Measurements from ENCODE around the gene FAM181A. TPM values are rescaled to one million over a fixed set of nuclear protein-coding genes. Genes with fewer than 3 reads are reported as not detected.

The FAM181A gene
- total RNA-seq, 1 donor from 2014 or later: 14.7 TPM

DNA sequence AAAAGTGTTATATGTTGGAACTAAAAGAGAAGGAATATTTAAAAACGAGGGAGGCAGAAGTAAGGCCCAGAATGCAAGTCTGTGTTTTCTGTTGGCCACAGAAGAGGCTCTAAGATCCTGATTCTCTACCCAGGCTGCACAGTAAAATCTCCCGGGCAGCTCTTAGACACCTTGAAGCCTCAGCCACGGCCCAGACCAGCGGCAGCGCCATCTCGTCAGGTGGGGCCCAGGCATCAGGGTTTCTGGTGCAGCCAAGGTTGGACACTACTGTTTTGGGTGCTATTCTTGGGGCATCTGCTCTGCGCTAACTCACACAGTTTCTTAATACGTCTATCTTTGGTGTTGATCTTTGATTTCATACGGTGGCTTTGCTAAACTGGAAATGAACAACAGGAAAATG lies 16.8 kb downstream of the FAM181A start:
- Mint-ChIP-seq H3K4me1 (peaks cover 14% of the 10 kb centered on the region), H3K9me3 (no peaks in the 10 kb centered on the region), H3K27ac (ENCODE audit: unreplicated experiment) (no peak overlapping the region), H3K36me3 (ENCODE audit: low read depth) (no peaks in the 10 kb centered on the region), H3K4me3 (no peak overlapping the region), H3K27me3 (ENCODE audit: low read depth) (peaks cover 14% of the 10 kb centered on the region)
- no peak for DNase-seq (ENCODE audit: low read depth, low spot score)
- TF ChIP-seq, protein P1, sequence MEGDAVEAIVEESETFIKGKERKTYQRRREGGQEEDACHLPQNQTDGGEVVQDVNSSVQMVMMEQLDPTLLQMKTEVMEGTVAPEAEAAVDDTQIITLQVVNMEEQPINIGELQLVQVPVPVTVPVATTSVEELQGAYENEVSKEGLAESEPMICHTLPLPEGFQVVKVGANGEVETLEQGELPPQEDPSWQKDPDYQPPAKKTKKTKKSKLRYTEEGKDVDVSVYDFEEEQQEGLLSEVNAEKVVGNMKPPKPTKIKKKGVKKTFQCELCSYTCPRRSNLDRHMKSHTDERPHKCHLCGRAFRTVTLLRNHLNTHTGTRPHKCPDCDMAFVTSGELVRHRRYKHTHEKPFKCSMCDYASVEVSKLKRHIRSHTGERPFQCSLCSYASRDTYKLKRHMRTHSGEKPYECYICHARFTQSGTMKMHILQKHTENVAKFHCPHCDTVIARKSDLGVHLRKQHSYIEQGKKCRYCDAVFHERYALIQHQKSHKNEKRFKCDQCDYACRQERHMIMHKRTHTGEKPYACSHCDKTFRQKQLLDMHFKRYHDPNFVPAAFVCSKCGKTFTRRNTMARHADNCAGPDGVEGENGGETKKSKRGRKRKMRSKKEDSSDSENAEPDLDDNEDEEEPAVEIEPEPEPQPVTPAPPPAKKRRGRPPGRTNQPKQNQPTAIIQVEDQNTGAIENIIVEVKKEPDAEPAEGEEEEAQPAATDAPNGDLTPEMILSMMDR (conservative IDR thresholded peaks at IDR 0.05): no peak

DNA sequence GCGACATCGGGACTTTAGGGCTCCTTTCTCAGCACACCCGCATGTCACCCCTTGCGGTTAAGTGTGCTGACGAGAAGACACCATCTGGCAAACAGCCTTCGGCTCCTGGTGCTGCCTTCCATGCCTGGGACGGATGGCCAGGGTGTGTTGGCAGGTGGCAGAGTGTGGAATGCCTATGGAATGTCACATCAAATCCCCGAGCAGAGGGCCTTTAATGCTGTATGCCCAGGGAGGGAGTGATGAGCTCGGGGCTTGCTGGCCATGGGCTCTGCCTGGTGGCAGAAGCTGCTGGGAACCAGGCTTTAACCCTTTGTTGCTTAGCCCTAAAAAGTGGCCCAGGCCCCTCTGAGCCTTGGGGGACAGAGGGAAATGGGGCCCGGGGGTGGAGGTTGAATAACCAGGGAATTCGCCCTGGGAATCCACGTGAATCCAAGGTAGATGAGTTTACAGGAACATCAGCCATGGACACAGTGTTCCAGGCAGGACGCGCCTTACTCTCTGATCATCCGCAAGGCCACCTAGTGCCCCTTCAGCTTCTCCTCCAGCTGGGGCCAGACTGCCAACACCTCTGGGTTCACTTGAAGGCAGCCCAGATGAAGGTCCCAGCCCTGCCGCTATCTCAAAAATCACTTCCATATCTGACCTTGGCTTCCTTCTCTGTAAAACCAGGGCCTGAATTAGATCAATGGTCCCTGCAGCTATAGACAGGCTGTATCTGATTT lies 17.4 kb downstream of the FAM181A start:
- no peak for DNase-seq (ENCODE audit: low read depth, low spot score)
- no peak overlapping the region for H3K27ac Mint-ChIP-seq (ENCODE audit: unreplicated experiment)
- peaks cover 14% of the 10 kb centered on the region for H3K4me1 Mint-ChIP-seq
- no peaks in the 10 kb centered on the region for H3K36me3 Mint-ChIP-seq (ENCODE audit: low read depth)
- no peaks in the 10 kb centered on the region for H3K9me3 Mint-ChIP-seq
- H3K4me3 Mint-ChIP-seq: no peak overlapping the region
- TF ChIP-seq, protein P1 (conservative IDR thresholded peaks at IDR 0.05): no peak
- peaks cover 9% of the 10 kb centered on the region for H3K27me3 Mint-ChIP-seq (ENCODE audit: low read depth)

DNA sequence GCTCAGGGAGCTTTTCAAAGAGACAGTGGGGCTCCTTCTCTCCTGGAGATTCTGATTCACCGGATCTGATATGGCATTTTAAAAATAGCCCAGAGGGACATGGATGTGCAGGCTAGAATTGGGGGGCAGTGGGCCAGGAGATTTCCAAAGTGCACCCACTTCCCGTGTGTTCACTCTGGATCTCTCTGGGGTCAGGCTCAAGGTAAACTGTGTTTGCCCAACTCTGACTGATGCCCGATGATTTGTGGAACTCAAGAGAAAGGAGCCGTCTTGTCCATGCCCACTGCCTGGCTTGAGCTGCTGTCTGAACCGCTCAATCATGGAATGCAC lies 17.9 kb downstream of the FAM181A start:
- Mint-ChIP-seq H3K4me3 (no peak overlapping the region), H3K27me3 (ENCODE audit: low read depth) (peaks cover 9% of the 10 kb centered on the region), H3K27ac (ENCODE audit: unreplicated experiment) (no peak overlapping the region), H3K4me1 (peaks cover 14% of the 10 kb centered on the region), H3K9me3 (no peaks in the 10 kb centered on the region), H3K36me3 (ENCODE audit: low read depth) (no peaks in the 10 kb centered on the region)
- TF ChIP-seq, protein P1 (conservative IDR thresholded peaks at IDR 0.05): no peak
- DNase-seq (ENCODE audit: low read depth, low spot score): no peak

DNA sequence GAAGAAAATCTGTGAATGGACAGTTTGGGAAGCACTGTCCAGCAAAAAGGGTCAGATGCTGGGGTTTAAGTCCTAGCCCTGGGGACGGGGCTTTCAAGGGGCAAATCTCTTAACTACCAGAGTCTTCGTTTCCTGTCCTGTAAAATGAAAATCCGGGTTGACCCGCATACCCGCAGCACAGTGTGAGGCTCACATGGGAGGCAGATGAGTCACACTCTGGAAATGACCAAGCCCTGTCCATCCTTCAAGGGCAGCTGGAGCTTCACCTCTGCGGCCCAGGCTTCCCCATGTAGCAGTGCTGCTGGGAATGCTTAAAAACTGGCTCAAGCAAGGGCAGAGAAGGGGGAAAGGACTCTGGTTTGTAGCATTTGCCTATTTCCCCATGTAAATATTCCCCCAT lies 19.0 kb downstream of the FAM181A start:
- no peak for DNase-seq (ENCODE audit: low read depth, low spot score)
- TF ChIP-seq, protein P1 (conservative IDR thresholded peaks at IDR 0.05): no peak
- H3K36me3 Mint-ChIP-seq (ENCODE audit: low read depth): no peaks in the 10 kb centered on the region
- peaks cover 4% of the 10 kb centered on the region for H3K27me3 Mint-ChIP-seq (ENCODE audit: low read depth)
- H3K27ac Mint-ChIP-seq (ENCODE audit: unreplicated experiment): no peak overlapping the region
- H3K4me1 Mint-ChIP-seq: peaks cover 10% of the 10 kb centered on the region
- H3K4me3 Mint-ChIP-seq: no peak overlapping the region
- H3K9me3 Mint-ChIP-seq: no peaks in the 10 kb centered on the region

DNA sequence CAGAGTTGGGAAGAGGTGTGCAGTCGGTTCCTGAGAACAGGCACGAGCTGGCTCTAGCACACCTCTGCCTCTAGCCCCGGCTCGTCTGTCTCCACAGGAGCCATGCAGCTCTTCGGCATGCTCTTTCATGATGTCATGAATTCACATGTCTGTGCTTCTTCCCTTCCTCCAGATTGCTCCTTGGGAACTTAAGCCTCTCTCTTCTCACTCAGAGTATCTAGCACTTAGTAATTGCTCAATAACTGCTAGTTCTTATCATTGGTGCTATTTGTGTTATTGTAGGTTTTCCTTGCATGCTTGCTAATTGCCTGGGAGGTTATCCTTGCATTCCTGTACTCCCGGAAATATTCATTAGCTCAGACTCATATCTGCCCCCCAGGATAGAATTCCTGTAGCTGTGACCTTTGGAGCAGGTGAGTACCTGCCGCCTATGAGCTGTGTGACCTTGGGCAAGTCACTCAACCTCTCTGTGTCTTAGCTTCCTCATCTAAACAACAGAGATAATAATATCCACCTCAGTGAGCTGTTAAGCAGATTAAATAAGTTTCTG lies 19.5 kb downstream of the FAM181A start:
- Mint-ChIP-seq H3K27me3 (ENCODE audit: low read depth) (peaks cover under 1% of the 10 kb centered on the region), H3K36me3 (ENCODE audit: low read depth) (no peaks in the 10 kb centered on the region), H3K4me1 (peaks cover 7% of the 10 kb centered on the region), H3K9me3 (no peaks in the 10 kb centered on the region), H3K27ac (ENCODE audit: unreplicated experiment) (no peak overlapping the region), H3K4me3 (no peak overlapping the region)
- no peak for DNase-seq (ENCODE audit: low read depth, low spot score)
- TF ChIP-seq, protein P1 (conservative IDR thresholded peaks at IDR 0.05): no peak
